Esophagus muscularis mucosa (tissue), 4 donors: ENCODE results near the gene UFD1. TPM values are rescaled to one million over a fixed set of nuclear protein-coding genes. Genes with fewer than 3 reads are reported as not detected.

Source experiments
- DNase-seq: peaks from one replicate; pipeline ENCODE4 v3.0.0-alpha.2; 2017; ENCODE audit errors: extremely low spot score
- H3K27ac ChIP-seq, 4 donors: fragments of 200-600 bp; sonication (generic); replicated peaks in 1 of 4; 1 replicate in 3 of 4; 2 replicates in 1 of 4; pipeline ENCODE4 v1.5.1; 2016 to 2019; ENCODE audit warnings: mild to moderate bottlenecking in 1 of 4
- H3K27me3 ChIP-seq, 4 donors: fragments of 200-600 bp; sonication (generic); one replicate each; pipeline versions ENCODE4 v1.5.1 to v1.6.0; 2016 to 2019
- H3K36me3 ChIP-seq, 4 donors: fragments of 200-600 bp; sonication (generic); one replicate each; pipeline ENCODE4 v1.5.1; 2016 to 2019
- H3K4me1 ChIP-seq, 4 donors: fragments of 200-600 bp; sonication (generic); one replicate each; pipeline ENCODE4 v1.5.1; 2016 to 2019
- H3K4me3 ChIP-seq, 4 donors: fragments of 200-600 bp; sonication (generic); 1 replicate in 2 of 4; 2 replicates in 2 of 4; pipeline ENCODE4 v1.5.1; 2016 to 2019; ENCODE audit warnings: mild to moderate bottlenecking in 4 of 4, moderate library complexity in 1 of 4
- H3K9me3 ChIP-seq, 4 donors: fragments of 200-600 bp; sonication (generic); 1 replicate in 3 of 4; 2 replicates in 1 of 4; pipeline ENCODE4 v1.5.1; 2016 to 2019
- EP300 ChIP-seq: sonication (generic); formaldehyde crosslinking; IDR thresholded peaks from one replicate; pipeline ENCODE4 v1.6.1; 2017; ENCODE audit warnings: antibody characterized with exemption
- POLR2A ChIP-seq: fragments of 450-650 bp; IDR thresholded peaks from one replicate; pipeline ENCODE4 v1.6.1; 2017; ENCODE audit warnings: antibody characterized with exemption, moderate library complexity, mild to moderate bottlenecking, low read depth
- POLR2AphosphoS5 ChIP-seq, 2 donors: sonication (generic); formaldehyde crosslinking; IDR thresholded peaks; one replicate each; pipeline ENCODE4 v1.6.1; 2017; ENCODE audit warnings: antibody characterized with exemption in 2 of 2
- WGBS: methylation state at CpG from one replicate; pipeline ENCODE4 v1.1.5; 2018; 5-methylcytosine and 5-hydroxymethylcytosine counted together
- intact Hi-C: fragments of 100-400 bp; cut with DNase I; formaldehyde crosslinking; loops from one replicate; pipeline ENCODE4 v1.15.1; 2023
- total RNA-seq, 4 donors: library from RNA; depleted of rRNA; stranded (reverse); fragments of >200 nt; gene quantifications; one replicate each; pipeline versions ENCODE4 v1.1.0 to v1.2.1, GENCODE V29; 2016
- TF ChIP-seq, protein P1 (sequence below), 3 experiments: fragments of 200-600 bp in 2 of 3; fragments of 450-650 bp in 1 of 3; sonication (generic) in 2 of 3; IDR thresholded peaks; one replicate each; pipeline ENCODE4 v1.5.1; 2017 to 2019; ENCODE audit warnings: antibody characterized with exemption in 3 of 3, mild to moderate bottlenecking in 2 of 3, moderate library complexity in 1 of 3

UFD1 gene
- total RNA-seq, 4 donors from 2014 or later, result 54.8 to 65.2 (median 57.1) TPM

DNA sequence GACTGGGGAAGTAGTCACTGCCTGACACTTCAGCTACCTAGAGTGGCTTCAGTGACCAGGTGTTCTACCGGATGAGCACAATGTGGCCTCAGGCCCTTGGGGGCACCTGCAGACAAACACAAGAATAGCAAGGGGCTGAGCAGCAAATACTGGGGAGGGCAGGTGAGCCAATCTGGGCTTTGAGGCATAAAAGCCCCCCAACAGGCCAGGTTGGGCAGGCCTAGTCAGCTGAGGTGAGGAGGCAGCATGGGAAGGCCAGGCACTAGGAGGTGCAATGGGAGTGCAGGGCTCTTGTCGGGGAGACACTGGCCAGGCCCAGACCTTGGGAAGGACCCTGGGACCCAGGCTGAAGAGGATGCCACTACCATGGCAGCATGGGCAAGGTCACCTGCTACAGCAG lies 9.0 kb downstream of the UFD1 start:
- no peak overlapping the region for H3K4me3 ChIP-seq
- WGBS, result 94% methylated on average over 2 of the region's 2 CpGs
- no peak for DNase-seq
- intact Hi-C loops, result loop anchor here (5.0 kb wide), 1 partner anchor 38 kb away; the partner anchor contains the start of genes HIRA and MRPL40
- no peaks in the 10 kb centered on the region for H3K27me3 ChIP-seq
- H3K4me1 ChIP-seq, result peaks cover 0 to 15% (median 10%) of the 10 kb centered on the region in 4 donors
- TF ChIP-seq, protein P1, sequence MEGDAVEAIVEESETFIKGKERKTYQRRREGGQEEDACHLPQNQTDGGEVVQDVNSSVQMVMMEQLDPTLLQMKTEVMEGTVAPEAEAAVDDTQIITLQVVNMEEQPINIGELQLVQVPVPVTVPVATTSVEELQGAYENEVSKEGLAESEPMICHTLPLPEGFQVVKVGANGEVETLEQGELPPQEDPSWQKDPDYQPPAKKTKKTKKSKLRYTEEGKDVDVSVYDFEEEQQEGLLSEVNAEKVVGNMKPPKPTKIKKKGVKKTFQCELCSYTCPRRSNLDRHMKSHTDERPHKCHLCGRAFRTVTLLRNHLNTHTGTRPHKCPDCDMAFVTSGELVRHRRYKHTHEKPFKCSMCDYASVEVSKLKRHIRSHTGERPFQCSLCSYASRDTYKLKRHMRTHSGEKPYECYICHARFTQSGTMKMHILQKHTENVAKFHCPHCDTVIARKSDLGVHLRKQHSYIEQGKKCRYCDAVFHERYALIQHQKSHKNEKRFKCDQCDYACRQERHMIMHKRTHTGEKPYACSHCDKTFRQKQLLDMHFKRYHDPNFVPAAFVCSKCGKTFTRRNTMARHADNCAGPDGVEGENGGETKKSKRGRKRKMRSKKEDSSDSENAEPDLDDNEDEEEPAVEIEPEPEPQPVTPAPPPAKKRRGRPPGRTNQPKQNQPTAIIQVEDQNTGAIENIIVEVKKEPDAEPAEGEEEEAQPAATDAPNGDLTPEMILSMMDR (IDR thresholded peaks at IDR 0.05), result no peak
- TF ChIP-seq EP300 (no peak), POLR2AphosphoS5 (IDR thresholded peaks at IDR 0.05) (no peak), POLR2A (no peak)
- H3K36me3 ChIP-seq, result peaks cover 83 to 100% (median 99%) of the 10 kb centered on the region in 4 donors
- H3K27ac ChIP-seq, result no peak overlapping the region
- no peaks in the 10 kb centered on the region for H3K9me3 ChIP-seq

DNA sequence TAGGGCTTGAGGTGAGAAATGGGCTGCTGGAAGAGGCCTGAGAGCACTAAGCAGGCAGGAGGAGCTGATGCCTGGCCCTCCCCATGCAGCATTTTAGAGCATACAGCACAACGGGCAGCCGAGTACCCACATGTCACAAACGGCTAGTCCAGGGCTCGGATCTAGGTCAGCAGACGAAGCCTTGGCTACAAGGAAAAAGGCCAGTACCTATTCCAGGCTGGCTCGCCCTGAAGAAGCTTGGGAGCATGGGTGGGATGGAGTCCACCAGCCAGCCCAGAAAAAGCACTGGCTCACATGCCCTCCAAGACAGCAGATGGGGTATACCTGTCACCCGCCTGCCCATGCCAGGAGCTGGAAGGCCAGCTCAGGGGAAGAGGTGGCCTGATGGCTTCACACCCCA lies 9.6 kb downstream of the UFD1 start:
- Histone ChIP-seq H3K4me1 (peaks cover 0 to 10% (median 4%) of the 10 kb centered on the region in 4 donors), H3K27me3 (no peaks in the 10 kb centered on the region), H3K9me3 (no peaks in the 10 kb centered on the region), H3K4me3 (no peak overlapping the region), H3K36me3 (peaks cover 88 to 100% (median 99%) of the 10 kb centered on the region in 4 donors), H3K27ac (no peak overlapping the region)
- intact Hi-C loops, result no loop called here
- DNase-seq, result no peak
- TF ChIP-seq POLR2AphosphoS5 (IDR thresholded peaks at IDR 0.05), result no peak
- TF ChIP-seq, protein P1 (IDR thresholded peaks at IDR 0.05), result no peak
- no peak for TF ChIP-seq POLR2A
- TF ChIP-seq EP300, result no peak
- WGBS, result 83% methylated on average over 7 of the region's 7 CpGs

DNA sequence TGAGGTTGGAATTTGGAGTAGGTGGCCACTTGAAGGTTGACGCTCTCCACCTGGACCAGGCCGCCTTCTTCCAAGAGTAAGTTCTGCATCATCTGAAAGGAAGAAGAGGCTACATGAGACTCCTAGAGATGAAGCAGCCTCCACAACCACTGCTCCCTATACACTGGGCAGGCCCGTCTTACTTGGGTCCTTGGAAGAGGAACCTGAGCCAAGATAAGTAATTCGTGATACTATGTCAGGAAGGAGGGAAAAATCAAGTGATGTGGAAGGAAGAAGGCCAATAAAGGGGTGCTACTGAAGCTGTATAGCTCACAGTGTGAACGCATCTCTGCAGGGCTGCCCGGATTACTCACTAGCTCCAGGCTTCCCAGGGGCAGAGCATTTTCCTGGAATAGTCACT lies 11.1 kb downstream of the UFD1 start:
- Histone ChIP-seq H3K27ac (no peak overlapping the region), H3K4me1 (peaks cover 0 to under 1% (median 0%) of the 10 kb centered on the region in 4 donors), H3K4me3 (no peak overlapping the region), H3K27me3 (no peaks in the 10 kb centered on the region), H3K36me3 (peaks cover 86 to 100% (median 99%) of the 10 kb centered on the region in 4 donors), H3K9me3 (no peaks in the 10 kb centered on the region)
- no peak for DNase-seq
- intact Hi-C loops, result no loop called here
- no peak for TF ChIP-seq POLR2A
- TF ChIP-seq, protein P1 (IDR thresholded peaks at IDR 0.05), result no peak
- no peak for TF ChIP-seq POLR2AphosphoS5 (IDR thresholded peaks at IDR 0.05)
- no peak for TF ChIP-seq EP300
- WGBS, result 83% methylated on average over 6 of the region's 6 CpGs

DNA sequence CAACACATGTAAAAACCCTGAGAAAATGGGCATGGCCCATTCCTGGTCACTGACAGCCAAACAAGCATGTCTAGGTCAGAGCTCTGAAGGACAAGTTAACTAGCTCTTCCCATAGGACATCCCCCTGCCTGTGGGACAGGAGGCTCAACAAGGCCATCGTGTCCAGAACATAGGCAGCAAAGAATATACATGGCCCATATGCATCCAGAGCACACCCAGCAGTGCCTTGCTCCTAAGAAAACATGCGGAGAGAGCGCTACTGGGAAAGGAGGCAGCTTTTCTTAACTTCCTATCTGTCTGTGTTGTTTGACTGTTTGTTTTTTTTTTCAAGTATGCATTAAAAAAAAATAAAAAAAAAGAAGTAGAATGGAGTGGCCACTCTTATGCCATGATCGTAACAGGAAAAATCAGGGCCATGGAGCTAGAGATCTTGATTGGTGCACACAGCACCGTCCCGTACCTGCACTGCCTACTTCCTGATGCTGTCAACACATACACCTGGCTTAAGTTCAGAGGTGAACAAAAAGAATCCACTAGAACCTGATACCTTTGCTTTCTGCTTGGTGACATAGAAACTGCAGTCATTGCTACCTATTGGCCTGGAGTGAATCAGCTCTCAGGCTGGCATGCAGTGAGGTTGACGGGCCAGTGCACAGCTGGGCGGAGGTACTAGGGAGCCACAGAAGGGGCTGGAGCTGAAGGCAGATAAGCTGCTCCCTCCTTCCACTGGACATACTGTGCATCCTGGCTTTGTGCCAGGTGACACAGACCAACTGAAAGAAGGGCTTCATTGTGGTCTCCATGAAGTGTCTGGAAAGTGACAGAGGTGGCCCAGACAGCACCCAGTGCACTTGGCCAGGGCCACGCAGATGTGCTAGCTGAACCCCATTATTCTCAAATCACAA lies 11.9 kb downstream of the UFD1 start:
- no peaks in the 10 kb centered on the region for H3K4me1 ChIP-seq
- peaks cover 83 to 100% (median 96%) of the 10 kb centered on the region in 4 donors for H3K36me3 ChIP-seq
- no peak for TF ChIP-seq POLR2A
- no peak for TF ChIP-seq POLR2AphosphoS5 (IDR thresholded peaks at IDR 0.05)
- TF ChIP-seq, protein P1 (IDR thresholded peaks at IDR 0.05), result no peak
- TF ChIP-seq EP300, result no peak
- H3K27ac ChIP-seq, result no peak overlapping the region
- H3K4me3 ChIP-seq, result no peak overlapping the region
- H3K9me3 ChIP-seq, result no peaks in the 10 kb centered on the region
- 96% methylated on average over 8 of the region's 9 CpGs for WGBS
- no peak for DNase-seq
- no peaks in the 10 kb centered on the region for H3K27me3 ChIP-seq
- intact Hi-C loops, result no loop called here
